ENCODE measurements around the gene CRLF1.

DNA sequence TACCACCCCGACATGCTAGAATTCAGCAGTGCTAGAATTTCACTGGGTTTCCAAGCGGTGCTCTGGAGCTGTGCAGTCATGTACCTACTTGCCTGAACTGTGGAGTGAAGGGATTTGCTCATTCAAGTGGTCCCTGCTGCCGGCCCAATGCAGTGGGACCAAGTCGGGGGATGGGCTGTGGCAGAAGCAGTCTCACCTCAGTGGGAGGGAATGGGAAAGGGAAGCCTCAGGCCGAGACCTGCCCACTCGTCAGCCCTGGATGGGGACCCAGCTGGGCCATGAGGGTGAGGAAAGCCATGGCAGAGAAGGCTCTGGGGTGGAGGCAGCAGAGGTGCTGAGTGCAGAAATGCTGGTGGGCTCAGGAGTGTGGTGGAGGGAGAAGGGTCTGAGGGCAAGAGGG is 45.1 kb upstream of the CRLF1 start:
- no peak for TF ChIP-seq CTCF (IDR thresholded peaks at IDR 0.05; ENCODE audit: borderline replicate concordance, extremely low read depth, low read length, poor library complexity, severe bottlenecking)
- no peak for TF ChIP-seq EZH2 (IDR thresholded peaks at IDR 0.05; ENCODE audit: borderline replicate concordance, low read depth, low read length, severe bottlenecking)
